Measurements from ENCODE around the gene KCNQ1.

The KCNQ1 gene

DNA sequence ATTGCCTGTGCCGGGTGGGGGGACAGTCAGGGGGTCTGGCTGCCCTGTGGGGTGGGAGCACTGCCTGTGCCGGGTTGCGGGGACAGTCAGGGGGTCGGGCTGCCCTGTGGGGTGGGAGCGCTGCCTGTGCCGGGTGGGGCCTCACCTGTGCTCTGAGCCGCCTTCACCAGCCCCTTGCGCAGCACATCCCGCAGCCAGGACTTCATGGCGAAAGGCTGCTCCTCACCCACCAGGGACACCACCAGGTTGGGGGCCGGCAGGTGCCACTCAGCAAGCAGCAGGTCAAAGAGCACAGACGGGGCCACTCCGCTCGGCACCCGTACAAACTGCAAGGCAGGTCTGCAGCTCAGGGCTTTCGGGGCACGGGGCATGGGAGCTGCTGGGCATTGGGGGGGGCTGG, 22.8 kb upstream of the KCNQ1 start:
- TF ChIP-seq, protein P1, sequence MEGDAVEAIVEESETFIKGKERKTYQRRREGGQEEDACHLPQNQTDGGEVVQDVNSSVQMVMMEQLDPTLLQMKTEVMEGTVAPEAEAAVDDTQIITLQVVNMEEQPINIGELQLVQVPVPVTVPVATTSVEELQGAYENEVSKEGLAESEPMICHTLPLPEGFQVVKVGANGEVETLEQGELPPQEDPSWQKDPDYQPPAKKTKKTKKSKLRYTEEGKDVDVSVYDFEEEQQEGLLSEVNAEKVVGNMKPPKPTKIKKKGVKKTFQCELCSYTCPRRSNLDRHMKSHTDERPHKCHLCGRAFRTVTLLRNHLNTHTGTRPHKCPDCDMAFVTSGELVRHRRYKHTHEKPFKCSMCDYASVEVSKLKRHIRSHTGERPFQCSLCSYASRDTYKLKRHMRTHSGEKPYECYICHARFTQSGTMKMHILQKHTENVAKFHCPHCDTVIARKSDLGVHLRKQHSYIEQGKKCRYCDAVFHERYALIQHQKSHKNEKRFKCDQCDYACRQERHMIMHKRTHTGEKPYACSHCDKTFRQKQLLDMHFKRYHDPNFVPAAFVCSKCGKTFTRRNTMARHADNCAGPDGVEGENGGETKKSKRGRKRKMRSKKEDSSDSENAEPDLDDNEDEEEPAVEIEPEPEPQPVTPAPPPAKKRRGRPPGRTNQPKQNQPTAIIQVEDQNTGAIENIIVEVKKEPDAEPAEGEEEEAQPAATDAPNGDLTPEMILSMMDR (IDR thresholded peaks at IDR 0.05; ENCODE audit: borderline replicate concordance, insufficient read depth, low read depth, low read length): no peak
- H3K4me3 ChIP-seq (ENCODE audit: low read depth, low read length): no peak overlapping the region

DNA sequence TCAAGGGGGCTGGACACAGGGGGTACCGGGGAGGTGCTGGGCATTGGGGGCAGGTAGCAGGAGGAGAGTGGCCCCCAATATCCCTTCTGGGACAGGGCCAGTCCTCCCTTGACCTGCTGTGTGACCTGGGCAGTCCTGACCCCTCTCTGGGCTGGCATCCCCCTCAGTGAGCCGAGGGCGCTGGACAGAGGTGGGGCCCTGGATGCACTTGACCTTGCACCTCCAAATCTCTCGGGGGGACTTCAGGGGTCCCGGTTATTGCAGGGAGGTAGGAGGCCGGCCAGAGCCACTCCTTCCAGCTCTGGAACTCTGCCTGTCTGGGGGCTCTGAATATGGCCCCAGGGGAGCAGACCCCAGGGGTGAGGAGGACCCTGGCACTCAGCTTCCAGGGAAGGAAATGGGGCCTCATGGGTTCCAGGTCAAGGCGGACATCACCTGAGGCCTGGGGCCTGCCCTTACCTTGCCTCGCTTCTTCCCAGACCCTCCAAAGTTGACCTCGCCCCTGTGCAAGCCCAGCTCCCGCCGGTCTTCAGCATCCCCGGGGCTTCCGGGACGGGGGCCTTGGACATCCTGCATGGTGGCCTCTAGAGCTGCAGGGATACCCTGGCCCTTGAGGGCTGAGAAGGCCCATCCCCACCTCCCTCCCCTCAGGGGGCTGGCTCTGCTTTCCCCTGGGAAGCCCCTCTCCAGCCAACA, 22.2 kb upstream of the KCNQ1 start:
- no peak overlapping the region for H3K4me3 ChIP-seq (ENCODE audit: low read depth, low read length)
- TF ChIP-seq, protein P1 (IDR thresholded peaks at IDR 0.05; ENCODE audit: borderline replicate concordance, insufficient read depth, low read depth, low read length): no peak

DNA sequence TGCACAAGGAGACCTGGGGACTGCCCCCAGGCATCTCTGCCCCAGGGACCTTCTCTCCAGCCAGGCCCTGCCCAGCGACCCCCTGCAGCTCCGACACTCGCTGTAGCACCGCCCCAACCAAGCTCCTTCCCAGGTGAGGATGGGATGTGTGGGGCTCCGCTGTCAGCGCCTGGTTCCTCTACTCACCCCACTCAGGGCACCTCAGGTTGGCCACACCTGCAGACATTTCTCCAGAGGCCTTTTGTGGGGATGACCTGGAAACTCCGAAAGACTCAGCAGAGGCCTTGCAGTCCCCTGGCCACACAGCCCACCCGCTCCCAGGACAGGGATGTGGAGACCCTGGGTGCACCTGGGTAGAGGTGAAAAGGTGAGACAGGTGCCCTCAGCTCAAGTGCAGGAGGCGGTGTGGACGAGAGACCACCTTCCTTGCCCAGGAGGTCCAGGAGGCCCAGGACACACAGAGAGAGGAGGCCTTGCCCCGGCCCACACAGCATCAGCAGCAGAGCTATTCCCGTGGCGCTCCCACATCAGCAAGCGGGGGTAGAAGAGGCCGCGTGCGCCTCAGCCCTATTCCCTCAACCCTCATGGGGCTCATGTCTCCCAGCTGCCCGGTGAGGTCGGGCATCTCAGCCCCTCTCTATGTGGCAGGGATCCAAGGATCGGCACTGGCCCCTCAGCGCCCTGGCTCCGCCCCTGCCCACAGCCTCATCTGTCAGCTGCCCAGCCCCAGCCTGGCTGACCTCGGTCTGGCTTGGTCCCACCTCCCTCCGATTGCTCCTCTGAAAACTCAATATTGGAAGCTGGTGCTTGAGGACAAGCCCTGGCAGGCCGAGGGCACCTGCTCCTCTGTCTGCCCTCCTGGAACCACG, 21.4 kb upstream of the KCNQ1 start:
- TF ChIP-seq, protein P1 (IDR thresholded peaks at IDR 0.05; ENCODE audit: borderline replicate concordance, insufficient read depth, low read depth, low read length): no peak
- H3K4me3 ChIP-seq (ENCODE audit: low read depth, low read length): no peak overlapping the region

DNA sequence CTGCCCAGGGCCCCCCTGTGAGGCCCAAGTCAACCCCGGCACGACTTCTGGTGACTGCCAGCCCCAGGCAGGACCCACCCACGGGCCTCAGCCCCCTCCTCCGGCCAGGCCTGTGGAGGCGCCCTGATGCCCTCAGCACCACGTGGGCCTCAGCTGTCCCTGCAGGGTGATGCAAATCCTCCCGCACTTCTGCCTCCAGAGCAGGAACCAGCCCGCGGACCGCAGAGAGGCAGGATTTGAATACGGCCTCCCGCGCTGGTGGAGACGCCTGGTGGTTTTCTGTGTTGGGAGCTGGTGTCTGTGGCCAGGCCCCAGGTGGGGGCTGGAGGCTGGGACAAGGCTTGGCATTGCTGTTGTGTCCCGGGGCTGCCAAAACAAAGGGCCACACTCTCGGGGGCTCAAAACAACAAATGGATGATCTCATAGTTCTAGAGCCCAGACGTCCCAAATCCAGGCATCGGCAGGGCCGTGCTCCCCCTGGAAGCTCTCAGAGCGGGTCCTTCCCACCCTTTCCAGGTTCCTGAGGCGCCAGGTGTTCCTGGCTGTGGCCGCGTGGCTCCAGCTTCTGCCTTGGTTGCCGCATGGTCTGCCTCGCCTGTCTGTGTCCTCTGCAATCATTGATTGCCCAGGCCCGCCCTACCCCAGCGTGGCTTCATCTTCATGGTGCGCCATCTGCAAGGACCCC, 19.9 kb upstream of the KCNQ1 start:
- TF ChIP-seq, protein P1 (IDR thresholded peaks at IDR 0.05; ENCODE audit: borderline replicate concordance, insufficient read depth, low read depth, low read length): no peak
- H3K4me3 ChIP-seq (ENCODE audit: low read depth, low read length): no peak overlapping the region

DNA sequence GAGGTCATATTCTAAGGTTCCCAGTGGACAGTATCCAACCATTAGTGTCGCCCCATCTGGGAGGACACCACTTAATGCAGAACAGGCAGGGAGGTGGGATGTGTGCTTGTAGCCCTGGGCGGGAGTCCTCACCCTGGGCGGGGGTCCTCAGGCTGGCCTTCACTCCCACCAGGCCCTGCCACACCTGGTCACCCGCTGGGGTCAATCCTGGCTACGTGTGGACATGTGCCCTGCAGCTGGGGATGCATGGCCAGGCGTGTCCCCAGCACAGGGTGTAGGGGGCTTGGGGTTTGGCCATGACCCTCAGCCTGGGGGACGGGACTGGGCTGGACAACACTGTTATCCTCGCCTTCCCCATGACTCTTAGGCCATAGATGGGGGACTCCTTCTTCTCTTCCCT, 19.3 kb upstream of the KCNQ1 start:
- TF ChIP-seq, protein P1 (IDR thresholded peaks at IDR 0.05; ENCODE audit: borderline replicate concordance, insufficient read depth, low read depth, low read length): no peak
- H3K4me3 ChIP-seq (ENCODE audit: low read depth, low read length): no peak overlapping the region

DNA sequence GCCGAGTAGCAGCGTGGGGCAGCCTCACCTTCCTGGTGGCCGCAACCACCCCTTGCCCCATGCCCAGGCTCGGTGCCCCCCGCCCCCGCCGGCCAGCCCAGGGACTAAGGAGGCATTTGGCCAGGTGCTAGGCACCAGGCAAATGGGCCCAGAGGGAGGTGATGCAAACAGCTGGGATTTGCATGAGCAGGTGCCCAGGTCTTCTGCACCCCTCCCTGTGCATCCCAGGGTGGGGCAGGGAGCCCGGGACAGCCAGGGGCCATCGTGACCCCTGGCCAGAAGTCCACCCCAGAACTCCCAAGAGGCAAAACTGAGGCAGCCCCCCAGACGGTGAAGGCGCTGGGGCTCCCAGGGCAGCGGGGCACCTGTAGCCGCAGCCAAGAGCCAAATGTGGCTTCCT, 18.6 kb upstream of the KCNQ1 start:
- TF ChIP-seq, protein P1 (IDR thresholded peaks at IDR 0.05; ENCODE audit: borderline replicate concordance, insufficient read depth, low read depth, low read length): no peak
- no peak overlapping the region for H3K4me3 ChIP-seq (ENCODE audit: low read depth, low read length)

Data from GM12875 (cell line).